HCT116 (cell line): ENCODE measurements around the gene PLD5. TPM values are rescaled to one million over a fixed set of nuclear protein-coding genes. Genes with fewer than 3 reads are reported as not detected.

Experiments used
- ATAC-seq: fragments of 200-7000 bp; cut with Tn5 transposase; 2 replicates; pipeline ENCODE4 v1.9.1; 2020; ENCODE audit warnings: mild to moderate bottlenecking, moderate library complexity
- BruUV-seq: library from RNA; stranded (reverse); fragments of 400-500 nt; replicated peaks from 2 replicates; lab custom pipeline; 2021; lab: Mats Ljungman, UMichigan
- CTCF ChIA-PET: fragments of 300-600 bp; sonication (Branson Sonifier 250); formaldehyde crosslinking; loops from one replicate; lab custom pipeline; 2021; ENCODE audit warnings: antibody characterized with exemption; lab: Charles Lee
- POLR2A ChIA-PET: fragments of 300-600, 350-600 bp; sonication (Branson Sonifier 250); formaldehyde crosslinking; loops from one replicate; lab custom pipeline; 2021; ENCODE audit warnings: antibody characterized with exemption; lab: Charles Lee
- RAD21 ChIA-PET, 2 experiments: fragments of 300-600 bp; sonication (Branson Sonifier 250); formaldehyde crosslinking; loops; one replicate each; lab custom pipeline; 2023; ENCODE audit warnings: low total read pairs in 2 of 2; ENCODE audit not compliant: uncharacterized antibody in 2 of 2, unreplicated experiment in 2 of 2, low non-redundant PET in 1 of 2; lab: Charles Lee
- DNase-seq: peaks from one replicate; pipeline ENCODE4 v3.0.0-alpha.2; 2010; ENCODE audit warnings: low read depth, low spot score
- H2AFZ ChIP-seq: fragments of 200-600 bp; shearing (Covaris generic), sonication (generic); 2 replicates; pipeline ENCODE4 v1.6.1; 2017; ENCODE audit warnings: low read depth, mixed run types, mixed read lengths, antibody characterized with exemption, low read length; ENCODE audit not compliant: poor library complexity, severe bottlenecking
- H3K27ac ChIP-seq: 2 replicates; pipeline ENCODE4 v1.5.1; 2012; ENCODE audit warnings: low read depth, low read length
- H3K27me3 ChIP-seq: fragments of 200-600 bp; sonication (generic); 2 replicates; pipeline ENCODE4 v1.6.1; 2016; ENCODE audit warnings: mixed run types, low read length, mixed read lengths; ENCODE audit not compliant: insufficient read depth
- H3K36me3 ChIP-seq, 2 experiments: fragments of 200-500 bp in 1 of 2; fragments of 200-600 bp in 1 of 2; sonication (Bioruptor generic) in 1 of 2; sonication (generic) in 1 of 2; 2 replicates each; pipeline versions ENCODE4 v1.5.1 to v1.6.1; 2014 to 2016; ENCODE audit warnings: low read length in 2 of 2, inconsistent platforms in 1 of 2, mixed read lengths in 1 of 2, mixed run types in 1 of 2; ENCODE audit not compliant: insufficient read depth in 2 of 2, control insufficient read depth in 1 of 2
- H3K4me1 ChIP-seq, 2 experiments: fragments of 200-600 bp in 1 of 2; sonication (generic) in 1 of 2; 2 replicates each; pipeline versions ENCODE4 v1.5.1 to v1.6.1; 2012 to 2017; ENCODE audit warnings: low read length in 2 of 2, inconsistent platforms in 1 of 2, mild to moderate bottlenecking in 1 of 2, mixed read lengths in 1 of 2, mixed run types in 1 of 2, moderate library complexity in 1 of 2; ENCODE audit not compliant: insufficient read depth in 2 of 2, control insufficient read depth in 1 of 2
- H3K4me2 ChIP-seq: fragments of 200-600 bp; sonication (generic); 2 replicates; pipeline ENCODE4 v1.6.1; 2017; ENCODE audit warnings: mixed run types, low read length, mixed read lengths
- H3K4me3 ChIP-seq, 2 experiments: fragments of 200-600 bp in 1 of 2; sonication (generic) in 1 of 2; replicated peaks in 1 of 2; 2 replicates each; pipeline ENCODE4 v1.5.1; 2011 to 2016; ENCODE audit warnings: low read length in 2 of 2, control low read depth in 1 of 2, low read depth in 1 of 2, mild to moderate bottlenecking in 1 of 2, mixed read lengths in 1 of 2, mixed run types in 1 of 2
- H3K79me2 ChIP-seq: fragments of 200-600 bp; sonication (generic); 2 replicates; pipeline ENCODE4 v1.6.1; 2017; ENCODE audit warnings: mild to moderate bottlenecking, mixed run types, low read length, moderate library complexity, mixed read lengths; ENCODE audit not compliant: insufficient read depth
- H3K9ac ChIP-seq: fragments of 200-600 bp; sonication (generic); 2 replicates; pipeline ENCODE4 v1.6.1; 2016; ENCODE audit warnings: low read length, mixed read lengths
- H3K9me2 ChIP-seq: fragments of 200-600 bp; sonication (generic), shearing (Covaris generic); 2 replicates; pipeline ENCODE4 v1.6.1; 2017; ENCODE audit warnings: mixed run types, mild to moderate bottlenecking, moderate library complexity; ENCODE audit not compliant: insufficient read depth
- H3K9me3 ChIP-seq, 2 experiments: fragments of 200-500 bp in 1 of 2; fragments of 200-600 bp in 1 of 2; sonication (Bioruptor generic) in 1 of 2; sonication (generic) in 1 of 2; 2 replicates each; pipeline ENCODE4 v1.6.1; 2014 to 2017; ENCODE audit warnings: low read length in 2 of 2, mixed read lengths in 2 of 2, inconsistent platforms in 1 of 2, low read depth in 1 of 2, mild to moderate bottlenecking in 1 of 2, mixed run types in 1 of 2, moderate library complexity in 1 of 2; ENCODE audit not compliant: control insufficient read depth in 1 of 2, insufficient read depth in 1 of 2
- H4K20me1 ChIP-seq: fragments of 200-600 bp; sonication (generic), shearing (Covaris generic); 2 replicates; pipeline ENCODE4 v1.6.1; 2017; ENCODE audit warnings: mixed run types, mild to moderate bottlenecking, moderate library complexity; ENCODE audit not compliant: insufficient read depth
- CBX3 ChIP-seq: IDR thresholded peaks from 2 replicates; pipeline ENCODE4 v1.6.1; 2012; ENCODE audit warnings: low read depth
- ELF1 ChIP-seq: IDR thresholded peaks from 2 replicates; pipeline ENCODE4 v1.6.1; 2012; ENCODE audit warnings: low read depth, borderline replicate concordance
- EZH2phosphoT487 ChIP-seq: fragments of 200-600 bp; IDR thresholded peaks from 2 replicates; pipeline ENCODE4 v1.6.1; 2018; ENCODE audit warnings: antibody characterized with exemption, borderline replicate concordance
- FOSL1 ChIP-seq: IDR thresholded peaks from 2 replicates; pipeline ENCODE4 v1.6.1; 2012; ENCODE audit warnings: low read depth
- RAD21 ChIP-seq: IDR thresholded peaks from 2 replicates; pipeline ENCODE4 v1.6.1; 2012; ENCODE audit warnings: low read depth, mild to moderate bottlenecking
- SIN3A ChIP-seq: IDR thresholded peaks from 2 replicates; pipeline ENCODE4 v1.6.1; 2012; ENCODE audit warnings: low read depth
- SRF ChIP-seq: IDR thresholded peaks from 2 replicates; pipeline ENCODE4 v1.6.1; 2012; ENCODE audit warnings: low read depth
- YY1 ChIP-seq: IDR thresholded peaks from 2 replicates; pipeline ENCODE4 v1.6.1; 2011; ENCODE audit warnings: low read length, low read depth, moderate library complexity, mild to moderate bottlenecking; ENCODE audit not compliant: insufficient replicate concordance; ENCODE audit errors: extremely low read depth
- intact Hi-C: fragments of 100-400 bp; cut with micrococcal nuclease; formaldehyde crosslinking; loops from 2 replicates; pipeline ENCODE4 v1.10.0; 2022
- total RNA-seq: library from RNA; stranded (reverse); gene quantifications from one replicate; pipeline ENCODE4 v1.2.1, GENCODE V29; 2021; ENCODE audit not compliant: unreplicated experiment
- TF ChIP-seq, protein P1 (sequence below), 3 experiments: fragments of 200-600 bp in 1 of 3; sonication (generic) in 1 of 3; IDR thresholded peaks in 2 of 3; conservative IDR thresholded peaks in 1 of 3; 2 replicates each; pipeline ENCODE4 v1.5.1; 2012 to 2017; ENCODE audit warnings: low read depth in 2 of 3, low read length in 2 of 3, antibody characterized with exemption in 1 of 3, borderline replicate concordance in 1 of 3, control low read depth in 1 of 3, mild to moderate bottlenecking in 1 of 3, mixed read lengths in 1 of 3, mixed run types in 1 of 3, moderate library complexity in 1 of 3; ENCODE audit not compliant: insufficient read depth in 1 of 3

The PLD5 gene
- total RNA-seq, 1 experiment from 2014 or later = not detected

DNA sequence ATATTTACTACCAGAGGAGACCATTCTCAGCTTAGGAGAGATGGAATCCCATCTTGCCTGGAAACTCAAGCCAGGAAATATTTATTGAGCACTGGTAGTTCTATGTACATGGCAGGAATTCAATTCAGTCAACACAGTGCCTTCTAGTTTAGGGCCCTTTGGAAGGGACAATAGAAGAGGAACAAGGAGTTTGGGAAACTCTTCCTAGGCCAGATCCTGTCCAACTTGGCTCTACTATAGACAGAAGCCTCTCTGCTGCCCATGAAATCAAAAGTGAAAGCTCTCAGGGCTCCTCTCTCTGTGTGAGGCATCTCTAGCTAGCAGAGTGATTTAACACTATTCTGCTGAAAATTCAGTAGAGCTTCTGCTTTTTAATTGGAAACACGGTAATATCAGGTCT lies 281.0 kb downstream of the PLD5 start:
- POLR2A ChIA-PET = no interaction called here
- CTCF ChIA-PET = no interaction called here
- Histone ChIP-seq H3K4me2 (no peak overlapping the region), H3K27me3 (peaks cover 14% of the 10 kb centered on the region), H3K79me2 (no peaks in the 10 kb centered on the region), H2AFZ (no peak overlapping the region), H4K20me1 (no peaks in the 10 kb centered on the region), H3K27ac (no peak overlapping the region), H3K4me3 (no peak overlapping the region), H3K9ac (no peak overlapping the region), H3K36me3 (no peaks in the 10 kb centered on the region), H3K4me1 (no peaks in the 10 kb centered on the region), H3K9me3 (no peaks in the 10 kb centered on the region), H3K9me2 (no peaks in the 10 kb centered on the region)
- DNase-seq (no peak), ATAC-seq (no peak)
- RAD21 ChIA-PET = no interaction called here
- intact Hi-C loops = no loop called here
- BruUV-seq = no TSS peak
- TF ChIP-seq RAD21 (no peak), ELF1 (no peak), FOSL1 (no peak), SIN3A (no peak), EZH2phosphoT487 (no peak), SRF (no peak), YY1 (no peak)
- TF ChIP-seq, protein P1, sequence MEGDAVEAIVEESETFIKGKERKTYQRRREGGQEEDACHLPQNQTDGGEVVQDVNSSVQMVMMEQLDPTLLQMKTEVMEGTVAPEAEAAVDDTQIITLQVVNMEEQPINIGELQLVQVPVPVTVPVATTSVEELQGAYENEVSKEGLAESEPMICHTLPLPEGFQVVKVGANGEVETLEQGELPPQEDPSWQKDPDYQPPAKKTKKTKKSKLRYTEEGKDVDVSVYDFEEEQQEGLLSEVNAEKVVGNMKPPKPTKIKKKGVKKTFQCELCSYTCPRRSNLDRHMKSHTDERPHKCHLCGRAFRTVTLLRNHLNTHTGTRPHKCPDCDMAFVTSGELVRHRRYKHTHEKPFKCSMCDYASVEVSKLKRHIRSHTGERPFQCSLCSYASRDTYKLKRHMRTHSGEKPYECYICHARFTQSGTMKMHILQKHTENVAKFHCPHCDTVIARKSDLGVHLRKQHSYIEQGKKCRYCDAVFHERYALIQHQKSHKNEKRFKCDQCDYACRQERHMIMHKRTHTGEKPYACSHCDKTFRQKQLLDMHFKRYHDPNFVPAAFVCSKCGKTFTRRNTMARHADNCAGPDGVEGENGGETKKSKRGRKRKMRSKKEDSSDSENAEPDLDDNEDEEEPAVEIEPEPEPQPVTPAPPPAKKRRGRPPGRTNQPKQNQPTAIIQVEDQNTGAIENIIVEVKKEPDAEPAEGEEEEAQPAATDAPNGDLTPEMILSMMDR (IDR thresholded peaks at IDR 0.05 in 2 of 3, conservative IDR thresholded peaks at IDR 0.05 in 1 of 3; ENCODE audit: borderline replicate concordance in 1 of 3, insufficient read depth in 1 of 3, low read depth in 2 of 3, low read length in 2 of 3) = no peak

DNA sequence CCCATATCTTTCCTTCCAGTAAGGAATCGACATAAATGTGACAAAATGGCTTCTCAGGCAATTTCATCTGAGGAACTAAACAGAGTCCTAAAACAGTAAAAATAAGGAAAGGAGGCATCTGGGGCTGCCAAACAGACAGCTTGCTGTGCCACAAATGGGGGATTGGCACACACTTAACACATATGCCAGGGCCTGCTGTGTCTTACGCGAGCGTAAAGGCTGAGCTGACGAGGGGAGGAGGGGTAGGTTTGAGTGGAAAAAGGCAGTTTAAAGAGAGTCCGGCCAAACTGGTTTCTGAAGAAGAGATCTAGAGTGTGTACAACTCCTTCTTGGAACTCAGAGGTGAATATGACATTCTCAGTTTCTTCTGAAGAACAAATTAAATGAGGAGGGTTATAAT lies 281.5 kb downstream of the PLD5 start:
- DNase-seq (no peak), ATAC-seq (no peak)
- Histone ChIP-seq H3K9ac (no peak overlapping the region), H4K20me1 (no peaks in the 10 kb centered on the region), H3K9me3 (no peaks in the 10 kb centered on the region), H3K27ac (no peak overlapping the region), H3K4me2 (no peak overlapping the region), H3K9me2 (no peaks in the 10 kb centered on the region), H3K27me3 (peaks cover 14% of the 10 kb centered on the region), H3K36me3 (no peaks in the 10 kb centered on the region), H3K79me2 (no peaks in the 10 kb centered on the region), H3K4me1 (no peaks in the 10 kb centered on the region), H2AFZ (no peak overlapping the region), H3K4me3 (no peak overlapping the region)
- no TSS peak for BruUV-seq
- TF ChIP-seq CBX3 = no peak
- CTCF ChIA-PET = no interaction called here
- RAD21 ChIA-PET = no interaction called here
- POLR2A ChIA-PET = no interaction called here
- intact Hi-C loops = no loop called here
